ENCODE data around the gene SLC12A4. TPM values are rescaled to one million over a fixed set of nuclear protein-coding genes. Genes with fewer than 3 reads are reported as not detected.

The SLC12A4 gene
- total RNA-seq, 1 donor from 2014 or later = 44.2 TPM

DNA sequence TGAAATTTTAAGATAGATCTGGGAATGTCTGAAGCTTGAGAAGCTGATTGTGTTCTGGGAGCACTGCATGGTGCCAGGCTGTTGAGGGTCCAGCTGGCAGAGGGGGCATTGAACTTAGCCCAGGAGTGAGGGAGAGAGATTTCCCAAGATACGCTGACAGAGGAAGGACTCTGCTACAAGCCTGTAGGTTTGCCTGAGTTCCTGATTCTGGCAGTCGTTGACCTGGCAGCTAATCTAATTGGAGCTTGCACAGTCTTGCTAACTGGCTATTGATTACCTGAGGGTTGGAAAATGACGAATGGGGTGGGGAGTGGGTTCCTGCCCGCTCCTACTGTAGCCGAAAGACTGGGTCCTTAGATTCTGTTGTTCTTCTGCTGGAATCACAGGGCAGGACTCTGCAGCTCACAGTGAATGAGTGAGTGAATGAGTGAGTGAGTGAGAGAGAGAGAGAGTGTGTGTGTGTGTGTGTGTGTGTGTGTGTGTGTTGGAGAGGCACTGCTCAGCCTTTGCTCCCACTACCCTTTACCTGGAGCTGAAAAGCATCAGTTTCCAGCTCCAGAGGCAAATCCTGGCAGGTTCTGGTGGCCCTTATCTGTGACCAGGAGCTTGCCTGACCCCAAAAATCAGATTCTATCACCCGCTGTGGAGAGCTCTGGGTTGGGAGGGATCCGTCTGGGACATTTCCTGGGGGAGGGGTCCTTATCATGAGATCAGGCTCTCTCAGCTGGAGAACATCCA is 53.5 kb downstream of the SLC12A4 start:
- no peak for DNase-seq (ENCODE audit: low spot score)
- Mint-ChIP-seq H3K27ac (ENCODE audit: unreplicated experiment) (no peak overlapping the region), H3K27me3 (ENCODE audit: unreplicated experiment) (peaks cover 6% of the 10 kb centered on the region), H3K4me3 (ENCODE audit: unreplicated experiment) (peak overlapping the region; percentile 0), H3K36me3 (ENCODE audit: low read depth, unreplicated experiment) (peaks cover 46% of the 10 kb centered on the region), H3K4me1 (ENCODE audit: unreplicated experiment) (no peaks in the 10 kb centered on the region), H3K9me3 (ENCODE audit: unreplicated experiment) (no peaks in the 10 kb centered on the region)
- TF ChIP-seq, protein P1, sequence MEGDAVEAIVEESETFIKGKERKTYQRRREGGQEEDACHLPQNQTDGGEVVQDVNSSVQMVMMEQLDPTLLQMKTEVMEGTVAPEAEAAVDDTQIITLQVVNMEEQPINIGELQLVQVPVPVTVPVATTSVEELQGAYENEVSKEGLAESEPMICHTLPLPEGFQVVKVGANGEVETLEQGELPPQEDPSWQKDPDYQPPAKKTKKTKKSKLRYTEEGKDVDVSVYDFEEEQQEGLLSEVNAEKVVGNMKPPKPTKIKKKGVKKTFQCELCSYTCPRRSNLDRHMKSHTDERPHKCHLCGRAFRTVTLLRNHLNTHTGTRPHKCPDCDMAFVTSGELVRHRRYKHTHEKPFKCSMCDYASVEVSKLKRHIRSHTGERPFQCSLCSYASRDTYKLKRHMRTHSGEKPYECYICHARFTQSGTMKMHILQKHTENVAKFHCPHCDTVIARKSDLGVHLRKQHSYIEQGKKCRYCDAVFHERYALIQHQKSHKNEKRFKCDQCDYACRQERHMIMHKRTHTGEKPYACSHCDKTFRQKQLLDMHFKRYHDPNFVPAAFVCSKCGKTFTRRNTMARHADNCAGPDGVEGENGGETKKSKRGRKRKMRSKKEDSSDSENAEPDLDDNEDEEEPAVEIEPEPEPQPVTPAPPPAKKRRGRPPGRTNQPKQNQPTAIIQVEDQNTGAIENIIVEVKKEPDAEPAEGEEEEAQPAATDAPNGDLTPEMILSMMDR (IDR thresholded peaks at IDR 0.05; ENCODE audit: unreplicated experiment) = no peak

DNA sequence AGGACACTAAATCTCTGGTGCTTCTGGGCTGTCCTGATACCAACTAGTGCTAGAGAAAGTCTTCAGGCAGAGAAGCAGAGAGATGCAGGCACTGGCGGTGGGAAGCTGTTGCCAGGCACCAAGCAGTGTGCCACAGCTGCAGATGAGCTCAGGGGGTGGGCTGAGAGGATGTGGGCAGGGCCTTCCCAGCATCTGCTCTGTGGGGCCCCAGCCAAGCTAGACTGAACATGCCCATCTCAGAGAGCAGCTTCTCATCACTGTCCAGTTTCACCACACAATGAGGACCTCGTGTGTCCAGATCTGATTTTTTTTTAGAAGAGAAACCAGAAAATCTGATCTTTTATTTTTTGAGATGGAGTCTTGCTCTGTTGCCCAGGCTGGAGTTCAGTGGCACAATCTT is 58.3 kb downstream of the SLC12A4 start:
- H3K27me3 Mint-ChIP-seq (ENCODE audit: unreplicated experiment) = no peaks in the 10 kb centered on the region

DNA sequence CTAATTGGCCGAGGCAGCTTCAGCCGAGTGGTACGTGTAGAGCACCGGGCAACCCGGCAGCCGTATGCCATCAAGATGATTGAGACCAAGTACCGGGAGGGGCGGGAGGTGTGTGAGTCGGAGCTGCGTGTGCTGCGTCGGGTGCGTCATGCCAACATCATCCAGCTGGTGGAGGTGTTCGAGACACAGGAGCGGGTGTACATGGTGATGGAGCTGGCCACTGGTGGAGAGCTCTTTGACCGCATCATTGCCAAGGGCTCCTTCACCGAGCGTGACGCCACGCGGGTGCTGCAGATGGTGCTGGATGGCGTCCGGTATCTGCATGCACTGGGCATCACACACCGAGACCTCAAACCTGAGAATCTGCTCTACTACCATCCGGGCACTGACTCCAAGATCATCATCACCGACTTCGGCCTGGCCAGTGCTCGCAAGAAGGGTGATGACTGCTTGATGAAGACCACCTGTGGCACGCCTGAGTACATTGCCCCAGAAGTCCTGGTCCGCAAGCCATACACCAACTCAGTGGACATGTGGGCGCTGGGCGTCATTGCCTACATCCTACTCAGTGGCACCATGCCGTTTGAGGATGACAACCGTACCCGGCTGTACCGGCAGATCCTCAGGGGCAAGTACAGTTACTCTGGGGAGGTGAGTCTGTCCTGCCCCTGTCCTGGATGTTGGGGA is 59.2 kb downstream of the SLC12A4 start:
- Mint-ChIP-seq H3K36me3 (ENCODE audit: low read depth, unreplicated experiment) (peaks cover 25% of the 10 kb centered on the region), H3K4me1 (ENCODE audit: unreplicated experiment) (peaks cover 7% of the 10 kb centered on the region), H3K27ac (ENCODE audit: unreplicated experiment) (no peak overlapping the region), H3K4me3 (ENCODE audit: unreplicated experiment) (no peak overlapping the region), H3K27me3 (ENCODE audit: unreplicated experiment) (no peaks in the 10 kb centered on the region), H3K9me3 (ENCODE audit: unreplicated experiment) (no peaks in the 10 kb centered on the region)
- TF ChIP-seq, protein P1 (IDR thresholded peaks at IDR 0.05; ENCODE audit: unreplicated experiment) = no peak
- no peak for DNase-seq (ENCODE audit: low spot score)

More for the DNA sequence above, 58.3 kb downstream of the SLC12A4 start:
- TF ChIP-seq, protein P1 (IDR thresholded peaks at IDR 0.05; ENCODE audit: unreplicated experiment) = no peak
- no peak for DNase-seq (ENCODE audit: low spot score)
- peaks cover 28% of the 10 kb centered on the region for H3K36me3 Mint-ChIP-seq (ENCODE audit: low read depth, unreplicated experiment)
- peaks cover 4% of the 10 kb centered on the region for H3K4me1 Mint-ChIP-seq (ENCODE audit: unreplicated experiment)
- H3K27ac Mint-ChIP-seq (ENCODE audit: unreplicated experiment) = no peak overlapping the region
- peak overlapping the region; percentile 43 for H3K4me3 Mint-ChIP-seq (ENCODE audit: unreplicated experiment)
- no peaks in the 10 kb centered on the region for H3K9me3 Mint-ChIP-seq (ENCODE audit: unreplicated experiment)

DNA sequence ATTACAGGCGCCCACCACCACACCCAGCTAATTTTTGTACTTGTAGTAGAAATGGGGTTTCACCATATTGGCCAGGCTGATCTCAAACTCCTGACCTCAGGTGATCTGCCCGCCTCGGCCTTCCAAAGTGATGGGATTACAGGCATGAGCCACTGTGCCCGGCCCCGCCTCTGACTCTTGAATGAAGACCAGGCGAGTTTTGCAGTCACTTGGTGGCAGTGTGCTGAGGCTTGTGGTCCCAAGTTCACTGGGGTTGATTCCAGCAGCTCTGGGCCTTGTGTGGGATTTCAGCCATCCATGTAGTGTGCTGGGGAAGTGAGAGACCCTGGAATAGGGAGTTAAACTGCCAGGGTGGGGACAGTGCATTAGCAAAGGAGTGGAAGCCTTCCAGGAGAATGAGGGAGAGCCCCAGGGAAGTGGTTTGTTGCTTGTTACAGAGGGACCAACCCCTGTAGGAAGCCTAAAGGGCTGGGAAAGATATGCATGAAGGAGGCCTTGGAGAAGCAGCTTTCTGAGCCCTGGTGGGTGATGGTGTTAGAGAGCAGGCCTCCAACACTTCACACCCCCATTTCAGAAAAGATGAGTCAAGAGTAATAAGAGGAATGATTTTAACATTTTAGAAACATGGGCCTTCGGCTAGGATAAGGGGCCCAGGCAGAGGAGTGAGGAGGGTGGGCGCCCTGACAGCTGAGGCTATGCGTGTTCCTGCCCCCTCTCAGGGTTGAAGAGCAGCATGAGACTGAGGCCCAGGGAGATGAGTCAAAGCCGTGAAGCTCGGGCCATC is 60.8 kb downstream of the SLC12A4 start:
- Mint-ChIP-seq H3K9me3 (ENCODE audit: unreplicated experiment) (no peaks in the 10 kb centered on the region), H3K36me3 (ENCODE audit: low read depth, unreplicated experiment) (peaks cover 20% of the 10 kb centered on the region), H3K27ac (ENCODE audit: unreplicated experiment) (no peak overlapping the region), H3K27me3 (ENCODE audit: unreplicated experiment) (no peaks in the 10 kb centered on the region), H3K4me3 (ENCODE audit: unreplicated experiment) (no peak overlapping the region), H3K4me1 (ENCODE audit: unreplicated experiment) (peaks cover 20% of the 10 kb centered on the region)
- DNase-seq (ENCODE audit: low spot score) = no peak
- TF ChIP-seq, protein P1 (IDR thresholded peaks at IDR 0.05; ENCODE audit: unreplicated experiment) = no peak
